PC-9 (cell line): ENCODE results near the gene FALEC. TPM values are rescaled to one million over a fixed set of nuclear protein-coding genes. Genes with fewer than 3 reads are reported as not detected.

Source experiments
- BruUV-seq: library from RNA; stranded (reverse); fragments of 400-500 nt; replicated peaks from 2 replicates; lab custom pipeline; 2021; lab: Mats Ljungman, UMichigan
- CTCF ChIA-PET: fragments of 300-600 bp; sonication (Branson Sonifier 250); formaldehyde crosslinking; loops from one replicate; lab custom pipeline; 2022; ENCODE audit warnings: antibody characterized with exemption; lab: Charles Lee
- POLR2A ChIA-PET: fragments of 300-600 bp; sonication (Branson Sonifier 250); formaldehyde crosslinking; loops from one replicate; lab custom pipeline; 2022; ENCODE audit warnings: antibody characterized with exemption; ENCODE audit not compliant: unreplicated experiment; lab: Charles Lee
- DNase-seq, 2 experiments: peaks; one replicate each; pipeline versions ENCODE4 v3.0.0 to v3.0.0-alpha.2; 2015 to 2022; ENCODE audit warnings: mixed read lengths in 1 of 2
- H2AFZ ChIP-seq: fragments of 200-600 bp; sonication (generic); 2 replicates; pipeline ENCODE4 v1.8.1; 2017; ENCODE audit warnings: antibody characterized with exemption
- H3F3A ChIP-seq: fragments of 200-600 bp; sonication (generic); 2 replicates; pipeline ENCODE4 v1.8.1; 2017; ENCODE audit warnings: antibody characterized with exemption, mild to moderate bottlenecking, low read depth; ENCODE audit not compliant: insufficient read depth
- H3K27ac ChIP-seq: fragments of 200-600 bp; sonication (generic); 2 replicates; pipeline ENCODE4 v1.6.1; 2016; ENCODE audit warnings: mixed run types
- H3K27me3 ChIP-seq: fragments of 200-600 bp; sonication (generic); 2 replicates; pipeline ENCODE4 v1.6.1; 2016; ENCODE audit warnings: low read depth, mixed run types; ENCODE audit not compliant: insufficient read depth
- H3K36me3 ChIP-seq: fragments of 200-600 bp; sonication (generic); 2 replicates; pipeline ENCODE4 v1.6.1; 2016; ENCODE audit warnings: low read depth, mixed run types
- H3K4me1 ChIP-seq: fragments of 200-600 bp; sonication (generic); replicated peaks from 2 replicates; pipeline ENCODE4 v1.6.1; 2016; ENCODE audit warnings: mixed run types; ENCODE audit not compliant: insufficient read depth
- H3K4me2 ChIP-seq: fragments of 200-600 bp; sonication (generic); 2 replicates; pipeline ENCODE4 v1.6.1; 2017; ENCODE audit warnings: mixed run types
- H3K4me3 ChIP-seq: fragments of 200-600 bp; sonication (generic); 2 replicates; pipeline ENCODE4 v1.6.1; 2016; ENCODE audit warnings: mixed run types
- H3K79me2 ChIP-seq: fragments of 200-600 bp; sonication (generic); 2 replicates; pipeline ENCODE4 v1.6.1; 2017; ENCODE audit warnings: low read depth, mixed run types
- H3K9me2 ChIP-seq: fragments of 200-600 bp; sonication (generic); 2 replicates; pipeline ENCODE4 v1.8.1; 2017; ENCODE audit warnings: mild to moderate bottlenecking; ENCODE audit not compliant: insufficient read depth
- H3K9me3 ChIP-seq: fragments of 200-600 bp; sonication (generic); 2 replicates; pipeline ENCODE4 v1.8.1; 2016; ENCODE audit warnings: low read depth; ENCODE audit not compliant: insufficient read depth
- H4K20me1 ChIP-seq: fragments of 200-600 bp; sonication (generic); 2 replicates; pipeline ENCODE4 v1.8.1; 2017; ENCODE audit not compliant: insufficient read depth
- CTCF ChIP-seq: fragments of 200-600 bp; sonication (generic); conservative IDR thresholded peaks from 2 replicates; pipeline ENCODE4 v1.6.1; 2017; ENCODE audit warnings: mixed run types, antibody characterized with exemption, mild to moderate bottlenecking, moderate library complexity
- EZH2 ChIP-seq: fragments of 200-600 bp; sonication (generic); IDR thresholded peaks from 2 replicates; pipeline ENCODE4 v1.8.0; 2017; ENCODE audit warnings: antibody characterized with exemption, low read depth
- intact Hi-C: fragments of 100-400 bp; cut with micrococcal nuclease; formaldehyde crosslinking; loops from one replicate; pipeline ENCODE4 v1.10.0; 2022; ENCODE audit not compliant: unreplicated experiment
- total RNA-seq: library from RNA; stranded (reverse); gene quantifications from 2 replicates; pipeline ENCODE4 v1.2.3, GENCODE V29; 2021

FALEC gene
- total RNA-seq, 1 experiment from 2014 or later = 0.94 TPM

- Histone ChIP-seq H3K79me2 (no peaks in the 10 kb centered on the region), H3K36me3 (no peaks in the 10 kb centered on the region), H3K27me3 (no peaks in the 10 kb centered on the region), H3K4me3 (no peak overlapping the region), H2AFZ (no peak overlapping the region), H3K9me3 (no peaks in the 10 kb centered on the region), H3K27ac (no peak overlapping the region), H3K9me2 (no peaks in the 10 kb centered on the region), H4K20me1 (no peaks in the 10 kb centered on the region), H3K4me2 (no peak overlapping the region), H3K4me1 (peaks cover 22% of the 10 kb centered on the region), H3F3A (peaks cover 9% of the 10 kb centered on the region)
- BruUV-seq = no TSS peak
- ChIA-PET POLR2A (no interaction called here), CTCF (no interaction called here)
- no peak for TF ChIP-seq EZH2
- TF ChIP-seq CTCF = no peak
- no peak for DNase-seq
- intact Hi-C loops = no loop called here
Measured at GRCh38 chr1:150514260-150514659, 1.3 kb upstream of the FALEC start.

GRCh38 chr1:150514913-150515327, 632 bp upstream of the FALEC start:
- ChIA-PET POLR2A (interaction anchor here (0.6 kb wide), 1 partner anchor 19 kb away, joined by 8 read pairs; no protein-coding TSS in a partner anchor), CTCF (interaction anchor here (0.5 to 0.7 kb wide), 3 partner anchors 17 to 176 kb away, joined by 3 to 6 read pairs (median 4); no protein-coding TSS in a partner anchor)
- TSS peak; percentile 72 for BruUV-seq
- no peaks in the 10 kb centered on the region for H3K27me3 ChIP-seq
- peak overlapping the region; percentile 92 for H2AFZ ChIP-seq
- no peak for DNase-seq
- H3K9me2 ChIP-seq = no peaks in the 10 kb centered on the region
- H4K20me1 ChIP-seq = no peaks in the 10 kb centered on the region
- H3F3A ChIP-seq = peaks cover 9% of the 10 kb centered on the region
- TF ChIP-seq CTCF (no peak), EZH2 (no peak)
- peak overlapping the region; percentile 70 for H3K4me3 ChIP-seq
- H3K79me2 ChIP-seq = no peaks in the 10 kb centered on the region
- intact Hi-C loops = no loop called here
- H3K4me1 ChIP-seq = peaks cover 22% of the 10 kb centered on the region
- H3K27ac ChIP-seq = no peak overlapping the region
- H3K4me2 ChIP-seq = peak overlapping the region; percentile 87
- H3K9me3 ChIP-seq = no peaks in the 10 kb centered on the region
- H3K36me3 ChIP-seq = no peaks in the 10 kb centered on the region

- Histone ChIP-seq H2AFZ (peak overlapping the region; percentile 84), H3K79me2 (no peaks in the 10 kb centered on the region), H3K4me3 (peak overlapping the region; percentile 70), H4K20me1 (no peaks in the 10 kb centered on the region), H3K27ac (no peak overlapping the region), H3K36me3 (no peaks in the 10 kb centered on the region), H3K4me1 (peaks cover 22% of the 10 kb centered on the region), H3K9me3 (no peaks in the 10 kb centered on the region), H3K27me3 (no peaks in the 10 kb centered on the region), H3F3A (peaks cover 9% of the 10 kb centered on the region), H3K4me2 (peak overlapping the region; percentile 87), H3K9me2 (no peaks in the 10 kb centered on the region)
- CTCF ChIA-PET = interaction anchor here (0.6 to 0.8 kb wide), 4 partner anchors 13 to 265 kb away, joined by 3 to 6 read pairs (median 5); no protein-coding TSS in a partner anchor
- POLR2A ChIA-PET = interaction anchor here (0.5 to 1.3 kb wide), 7 partner anchors 8 to 321 kb away, joined by 3 to 29 read pairs (median 5); partner anchors contain the start of gene ECM1
- intact Hi-C loops = no loop called here
- BruUV-seq = no TSS peak
- no peak for DNase-seq
- no peak for TF ChIP-seq CTCF
- no peak for TF ChIP-seq EZH2
Measured at GRCh38 chr1:150516050-150516591, 569 bp downstream of the FALEC start.
